HepG2 (cell line): ENCODE results near the gene DCAKD. TPM values are rescaled to one million over a fixed set of nuclear protein-coding genes. Genes with fewer than 3 reads are reported as not detected.
A peak's percentile ranks its signal among the peaks of the same experiment; 100 is the strongest.

Source experiments
- AHR ChIP-seq: IDR thresholded peaks from 2 replicates; pipeline ENCODE4 v1.6.1; 2018; ENCODE audit warnings: missing genetic modification reagents, missing compliant biosample characterization
- FOXC1 ChIP-seq: sonication (generic); formaldehyde crosslinking; IDR thresholded peaks from 2 replicates; pipeline ENCODE4 v1.8.0; 2022; ENCODE audit warnings: mild to moderate bottlenecking, missing genetic modification reagents, borderline replicate concordance
- HHEX ChIP-seq: IDR thresholded peaks from 2 replicates; pipeline ENCODE4 v1.6.1; 2016; ENCODE audit warnings: control low read depth
- IRX3 ChIP-seq: sonication (generic); formaldehyde crosslinking; IDR thresholded peaks from 2 replicates; pipeline ENCODE4 v1.8.1; 2023; ENCODE audit warnings: mild to moderate bottlenecking, low read depth, missing genetic modification reagents, borderline replicate concordance
- KDM5A ChIP-seq: fragments of 200-600 bp; sonication (generic); IDR thresholded peaks from 2 replicates; pipeline ENCODE4 v1.7.0; 2018; ENCODE audit warnings: antibody characterized with exemption, mild to moderate bottlenecking, low read length, borderline replicate concordance
- KDM6A ChIP-seq: IDR thresholded peaks from 2 replicates; pipeline ENCODE4 v1.6.1; 2016; ENCODE audit warnings: low read depth
- PLRG1 ChIP-seq: fragments of 450-650 bp; conservative IDR thresholded peaks from 2 replicates; pipeline ENCODE4 v1.6.1; 2016
- PRPF4 ChIP-seq: fragments of 200-400 bp; formaldehyde crosslinking; IDR thresholded peaks from 2 replicates; pipeline ENCODE4 v1.6.1; 2016; ENCODE audit warnings: low read length, low read depth; ENCODE audit not compliant: poor library complexity, severe bottlenecking
- SIX4 ChIP-seq: sonication (generic); formaldehyde crosslinking; IDR thresholded peaks from 2 replicates; pipeline ENCODE4 v1.4.0; 2020; ENCODE audit warnings: missing genetic modification reagents
- STAT5B ChIP-seq: sonication (generic); formaldehyde crosslinking; IDR thresholded peaks from 2 replicates; pipeline ENCODE4 v1.4.0; 2020; ENCODE audit warnings: missing genetic modification reagents
- ZMYM4 ChIP-seq: sonication (generic); formaldehyde crosslinking; IDR thresholded peaks from 2 replicates; pipeline ENCODE4 v1.8.1; 2023; ENCODE audit warnings: mild to moderate bottlenecking, missing genetic modification reagents
- ZNF317 ChIP-seq: sonication (generic); formaldehyde crosslinking; IDR thresholded peaks from 2 replicates; pipeline ENCODE4 v1.5.0; 2020; ENCODE audit warnings: mild to moderate bottlenecking, missing genetic modification reagents
- ZNF383 ChIP-seq: sonication (generic); formaldehyde crosslinking; IDR thresholded peaks from 2 replicates; pipeline ENCODE4 v1.4.0; 2020; ENCODE audit warnings: missing genetic modification reagents, mild to moderate bottlenecking, borderline replicate concordance
- ZNF430 ChIP-seq: sonication (generic); formaldehyde crosslinking; IDR thresholded peaks from 2 replicates; pipeline ENCODE4 v1.9.0; 2021; ENCODE audit warnings: mild to moderate bottlenecking, missing genetic modification reagents
- ZNF468 ChIP-seq: sonication (generic); formaldehyde crosslinking; IDR thresholded peaks from 2 replicates; pipeline ENCODE4 v1.8.0; 2022; ENCODE audit warnings: mild to moderate bottlenecking, moderate library complexity, missing genetic modification reagents
- ZNF616 ChIP-seq: sonication (generic); formaldehyde crosslinking; IDR thresholded peaks from 2 replicates; pipeline ENCODE4 v1.5.0; 2020; ENCODE audit warnings: low read depth, mild to moderate bottlenecking, missing genetic modification reagents
- ZZZ3 ChIP-seq: sonication (generic); formaldehyde crosslinking; IDR thresholded peaks from 2 replicates; pipeline ENCODE4 v1.4.0; 2020; ENCODE audit warnings: missing genetic modification reagents, mild to moderate bottlenecking, borderline replicate concordance
- polyA plus RNA-seq, 8 experiments: library from polyadenylated mRNA; depleted of rRNA in 3 of 8; stranded (reverse) in 7 of 8; unstranded in 1 of 8; fragments of >200 nt; fragmentation: Illumina TruSeq in 4 of 8; extraction: Trizol in 4 of 8; gene quantifications; 2 replicates each; pipeline versions ENCODE4 v1.2.1 to v1.2.3, GENCODE V29; 2011 to 2016; ENCODE audit warnings: low read depth in 4 of 8, missing spikeins in 1 of 8, mixed read lengths in 1 of 8; ENCODE audit not compliant: insufficient read depth in 1 of 8
- total RNA-seq, 5 experiments: library from RNA; depleted of rRNA; stranded (reverse); fragments of >200 nt; fragmentation: Illumina TruSeq; extraction: Trizol; gene quantifications; 2 replicates each; pipeline ENCODE4 v1.2.3, GENCODE V29; 2016; ENCODE audit warnings: low read depth in 1 of 5
- TF ChIP-seq, protein P1 (sequence below): IDR thresholded peaks from 2 replicates; pipeline ENCODE4 v1.6.1; 2016; ENCODE audit warnings: missing compliant biosample characterization, missing genetic modification reagents, borderline replicate concordance
- TF ChIP-seq, protein P2 (sequence below): sonication (generic); formaldehyde crosslinking; IDR thresholded peaks from 2 replicates; pipeline ENCODE4 v1.5.0; 2020; ENCODE audit warnings: mild to moderate bottlenecking, missing genetic modification reagents, moderate library complexity
- TF ChIP-seq, protein P3 (sequence below): conservative IDR thresholded peaks from 2 replicates; pipeline ENCODE4 v1.6.1; 2018; ENCODE audit warnings: missing genetic modification reagents
- TF ChIP-seq, protein P4 (sequence below), 2 experiments: sonication (generic) in 1 of 2; formaldehyde crosslinking in 1 of 2; IDR thresholded peaks; 2 replicates each; pipeline versions ENCODE4 v1.4.0 to v1.6.1; 2016 to 2020; ENCODE audit warnings: borderline replicate concordance in 1 of 2, low read depth in 1 of 2, mild to moderate bottlenecking in 1 of 2, missing genetic modification reagents in 1 of 2

The DCAKD gene
- total and polyA plus RNA-seq, 2 of the 13 experiments (the other 11 are each of a cell fraction or from before 2014, with no cell fraction given) = 25.9 to 29.2 TPM

DNA sequence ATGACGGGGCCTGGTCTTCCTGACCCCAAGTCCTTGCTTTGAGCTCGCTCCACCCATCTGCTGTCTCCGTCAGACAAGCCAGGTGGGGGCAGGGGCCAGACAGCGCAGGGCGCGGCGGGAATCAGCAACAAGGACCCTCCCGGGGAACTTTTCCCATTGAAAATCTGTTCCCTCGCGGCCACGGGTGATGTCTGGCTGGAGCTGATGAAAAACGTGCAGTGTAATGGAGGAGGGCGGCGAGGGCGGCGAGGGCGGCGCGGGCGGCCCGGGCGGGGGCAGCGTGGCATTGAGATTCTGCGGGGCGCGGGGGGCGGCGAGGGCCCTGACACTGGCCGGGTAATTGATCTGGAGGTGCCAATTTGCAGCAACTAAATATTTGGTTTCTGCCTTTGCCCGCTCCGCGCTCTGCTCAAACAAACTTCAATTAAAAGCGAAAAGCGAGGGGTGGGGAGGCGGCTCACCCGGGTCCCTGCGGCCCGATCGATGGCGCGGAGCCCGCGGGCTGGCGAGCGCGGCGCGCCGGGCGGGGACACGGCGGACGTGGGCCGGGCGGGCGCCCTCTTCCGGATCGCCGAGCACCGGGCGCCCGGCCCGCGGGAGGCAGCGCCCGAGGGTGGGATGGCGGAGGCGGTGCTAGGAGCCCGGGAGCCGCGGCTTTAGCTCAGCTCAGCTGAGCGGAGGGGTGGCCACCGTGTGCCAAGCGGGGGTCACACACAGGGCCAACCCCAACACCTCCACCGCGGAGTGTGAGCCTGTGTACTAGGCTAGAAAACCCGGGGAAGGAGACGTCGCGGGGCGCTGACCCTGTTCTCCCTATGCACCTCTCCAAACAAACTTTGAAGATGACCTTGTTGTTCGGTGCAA, 32.4 kb downstream of the DCAKD start (continued):
- TF ChIP-seq, protein P1, sequence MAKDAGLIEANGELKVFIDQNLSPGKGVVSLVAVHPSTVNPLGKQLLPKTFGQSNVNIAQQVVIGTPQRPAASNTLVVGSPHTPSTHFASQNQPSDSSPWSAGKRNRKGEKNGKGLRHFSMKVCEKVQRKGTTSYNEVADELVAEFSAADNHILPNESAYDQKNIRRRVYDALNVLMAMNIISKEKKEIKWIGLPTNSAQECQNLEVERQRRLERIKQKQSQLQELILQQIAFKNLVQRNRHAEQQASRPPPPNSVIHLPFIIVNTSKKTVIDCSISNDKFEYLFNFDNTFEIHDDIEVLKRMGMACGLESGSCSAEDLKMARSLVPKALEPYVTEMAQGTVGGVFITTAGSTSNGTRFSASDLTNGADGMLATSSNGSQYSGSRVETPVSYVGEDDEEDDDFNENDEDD (CRISPR knock-in tag) = 0 out of 2 replicates have a peak, but pooled peaks have one; percentile 20
- TF ChIP-seq, protein P2, sequence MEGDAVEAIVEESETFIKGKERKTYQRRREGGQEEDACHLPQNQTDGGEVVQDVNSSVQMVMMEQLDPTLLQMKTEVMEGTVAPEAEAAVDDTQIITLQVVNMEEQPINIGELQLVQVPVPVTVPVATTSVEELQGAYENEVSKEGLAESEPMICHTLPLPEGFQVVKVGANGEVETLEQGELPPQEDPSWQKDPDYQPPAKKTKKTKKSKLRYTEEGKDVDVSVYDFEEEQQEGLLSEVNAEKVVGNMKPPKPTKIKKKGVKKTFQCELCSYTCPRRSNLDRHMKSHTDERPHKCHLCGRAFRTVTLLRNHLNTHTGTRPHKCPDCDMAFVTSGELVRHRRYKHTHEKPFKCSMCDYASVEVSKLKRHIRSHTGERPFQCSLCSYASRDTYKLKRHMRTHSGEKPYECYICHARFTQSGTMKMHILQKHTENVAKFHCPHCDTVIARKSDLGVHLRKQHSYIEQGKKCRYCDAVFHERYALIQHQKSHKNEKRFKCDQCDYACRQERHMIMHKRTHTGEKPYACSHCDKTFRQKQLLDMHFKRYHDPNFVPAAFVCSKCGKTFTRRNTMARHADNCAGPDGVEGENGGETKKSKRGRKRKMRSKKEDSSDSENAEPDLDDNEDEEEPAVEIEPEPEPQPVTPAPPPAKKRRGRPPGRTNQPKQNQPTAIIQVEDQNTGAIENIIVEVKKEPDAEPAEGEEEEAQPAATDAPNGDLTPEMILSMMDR (CRISPR knock-in tag) = peak; percentile 61
- TF ChIP-seq KDM5A (no peak), HHEX (CRISPR knock-in tag) (no peak), ZNF317 (CRISPR knock-in tag) (no peak), SIX4 (CRISPR knock-in tag) (no peak), ZMYM4 (CRISPR knock-in tag) (peak; percentile 40; the same call in 1 of the 2 replicates), IRX3 (no peak), AHR (CRISPR knock-in tag) (no peak), ZZZ3 (CRISPR knock-in tag) (no peak), ZNF468 (CRISPR knock-in tag) (no peak), ZNF616 (CRISPR knock-in tag) (no peak), PLRG1 (no peak), STAT5B (CRISPR knock-in tag) (no peak), ZNF430 (CRISPR knock-in tag) (no peak), FOXC1 (CRISPR knock-in tag) (peak; percentile 28; the same call in 1 of the 2 replicates), PRPF4 (no peak), ZNF383 (CRISPR knock-in tag) (no peak), KDM6A (CRISPR knock-in tag) (no peak)
- TF ChIP-seq, protein P3, sequence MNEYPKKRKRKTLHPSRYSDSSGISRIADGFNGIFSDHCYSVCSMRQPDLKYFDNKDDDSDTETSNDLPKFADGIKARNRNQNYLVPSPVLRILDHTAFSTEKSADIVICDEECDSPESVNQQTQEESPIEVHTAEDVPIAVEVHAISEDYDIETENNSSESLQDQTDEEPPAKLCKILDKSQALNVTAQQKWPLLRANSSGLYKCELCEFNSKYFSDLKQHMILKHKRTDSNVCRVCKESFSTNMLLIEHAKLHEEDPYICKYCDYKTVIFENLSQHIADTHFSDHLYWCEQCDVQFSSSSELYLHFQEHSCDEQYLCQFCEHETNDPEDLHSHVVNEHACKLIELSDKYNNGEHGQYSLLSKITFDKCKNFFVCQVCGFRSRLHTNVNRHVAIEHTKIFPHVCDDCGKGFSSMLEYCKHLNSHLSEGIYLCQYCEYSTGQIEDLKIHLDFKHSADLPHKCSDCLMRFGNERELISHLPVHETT (CRISPR knock-in tag) = no peak
- TF ChIP-seq, protein P4, sequence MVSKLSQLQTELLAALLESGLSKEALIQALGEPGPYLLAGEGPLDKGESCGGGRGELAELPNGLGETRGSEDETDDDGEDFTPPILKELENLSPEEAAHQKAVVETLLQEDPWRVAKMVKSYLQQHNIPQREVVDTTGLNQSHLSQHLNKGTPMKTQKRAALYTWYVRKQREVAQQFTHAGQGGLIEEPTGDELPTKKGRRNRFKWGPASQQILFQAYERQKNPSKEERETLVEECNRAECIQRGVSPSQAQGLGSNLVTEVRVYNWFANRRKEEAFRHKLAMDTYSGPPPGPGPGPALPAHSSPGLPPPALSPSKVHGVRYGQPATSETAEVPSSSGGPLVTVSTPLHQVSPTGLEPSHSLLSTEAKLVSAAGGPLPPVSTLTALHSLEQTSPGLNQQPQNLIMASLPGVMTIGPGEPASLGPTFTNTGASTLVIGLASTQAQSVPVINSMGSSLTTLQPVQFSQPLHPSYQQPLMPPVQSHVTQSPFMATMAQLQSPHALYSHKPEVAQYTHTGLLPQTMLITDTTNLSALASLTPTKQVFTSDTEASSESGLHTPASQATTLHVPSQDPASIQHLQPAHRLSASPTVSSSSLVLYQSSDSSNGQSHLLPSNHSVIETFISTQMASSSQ (IDR thresholded peaks at IDR 0.05; ENCODE audit: low read depth) = no peak
- TF ChIP-seq, protein P4 (CRISPR knock-in tag; IDR thresholded peaks at IDR 0.05; ENCODE audit: borderline replicate concordance) = no peak; the same call in 1 of the 2 replicates
